K562 (cell line): Measurements from ENCODE around the gene TAC3.

Source experiments
- CCAR2 ChIP-seq: fragments of 200-400 bp; formaldehyde crosslinking; IDR thresholded peaks from 2 replicates; pipeline ENCODE4 v1.6.1; 2017; ENCODE audit warnings: mild to moderate bottlenecking, low read depth, low read length
- CTCF ChIP-seq, 3 experiments: IDR thresholded peaks in 2 of 3; conservative IDR thresholded peaks in 1 of 3; 2 replicates each; pipeline ENCODE4 v1.5.1; 2011 to 2012; ENCODE audit warnings: low read length in 3 of 3, mild to moderate bottlenecking in 3 of 3, control low read depth in 2 of 3, improper control_type of control experiment in 1 of 3, inconsistent platforms in 1 of 3, low read depth in 1 of 3, mixed read lengths in 1 of 3, moderate library complexity in 1 of 3; ENCODE audit not compliant: insufficient read depth in 2 of 3
- EZH2 ChIP-seq: IDR thresholded peaks from 2 replicates; pipeline ENCODE4 v1.6.1; 2012; ENCODE audit warnings: low read depth, mild to moderate bottlenecking, inconsistent platforms, low read length, borderline replicate concordance
- SRF ChIP-seq, 2 experiments: fragments of 250-450, 450-650 bp in 1 of 2; sonication (Bioruptor Pico) in 1 of 2; sonication (generic) in 1 of 2; formaldehyde crosslinking; IDR thresholded peaks; 2 replicates each; pipeline versions ENCODE4 v1.5.0 to v1.5.1; 2020 to 2022; ENCODE audit warnings: mild to moderate bottlenecking in 1 of 2, missing genetic modification reagents in 1 of 2
- ZNF217 ChIP-seq: sonication (generic); formaldehyde crosslinking; IDR thresholded peaks from 2 replicates; pipeline ENCODE4 v1.8.0; 2022; ENCODE audit warnings: mild to moderate bottlenecking, missing genetic modification reagents
- ZNF609 ChIP-seq: sonication (generic); formaldehyde crosslinking; IDR thresholded peaks from 2 replicates; pipeline ENCODE4 v1.8.1; 2023; ENCODE audit warnings: missing genetic modification reagents, mild to moderate bottlenecking, borderline replicate concordance

- TF ChIP-seq CTCF (IDR thresholded peaks at IDR 0.05 in 2 of 3, conservative IDR thresholded peaks at IDR 0.05 in 1 of 3; ENCODE audit: insufficient read depth in 2 of 3, low read depth in 1 of 3, low read length in 3 of 3), result no peak
- no peak for TF ChIP-seq CCAR2
- TF ChIP-seq SRF (CRISPR knock-in tag; IDR thresholded peaks at IDR 0.05), result no peak
- no peak for TF ChIP-seq ZNF217 (CRISPR knock-in tag)
- TF ChIP-seq ZNF609 (CRISPR knock-in tag), result no peak
- no peak for TF ChIP-seq EZH2
Measured at GRCh38 chr12:57044889-57045288, 28.6 kb upstream of the TAC3 start.
